NCI-H1417 treated with DMSO at 0.1 percent for 48 hours (cell line): ENCODE measurements around the gene PGGT1B.

Experiments used
- DNase-seq: peaks from one replicate; lab custom pipeline; 2025; lab: John Stamatoyannopoulos, UW

PGGT1B gene

DNA sequence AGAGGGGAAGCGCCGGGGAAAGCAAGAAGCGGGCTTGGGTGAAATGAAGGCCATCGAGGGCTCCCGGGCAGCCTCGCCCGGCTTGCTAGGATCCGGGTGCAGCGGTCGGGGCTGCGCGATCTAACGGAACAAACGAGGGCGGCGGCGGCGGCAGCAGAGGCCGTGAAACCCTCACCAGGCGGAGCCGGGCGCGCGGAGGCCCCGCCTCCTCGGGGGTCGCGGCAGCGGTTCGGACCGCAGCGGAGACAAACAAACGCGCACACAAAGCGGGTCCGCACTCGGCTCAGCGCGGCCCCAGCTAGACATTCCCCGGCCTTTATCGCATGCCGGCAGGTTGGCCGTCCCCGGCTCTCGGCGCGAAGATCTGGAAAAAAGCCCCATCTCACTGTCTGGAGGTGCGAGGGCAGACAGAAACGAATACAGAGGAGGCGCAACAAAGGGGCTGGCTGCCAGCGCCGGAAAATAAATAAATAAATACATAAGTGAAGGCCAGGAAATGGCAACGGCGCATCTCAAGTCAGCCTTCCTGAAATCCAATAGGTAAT, 82.4 kb downstream of the PGGT1B start:
- DNase-seq = no peak

GRCh38 chr5:115179394-115180164, 83.1 kb downstream of the PGGT1B start:
- no peak for DNase-seq

DNA sequence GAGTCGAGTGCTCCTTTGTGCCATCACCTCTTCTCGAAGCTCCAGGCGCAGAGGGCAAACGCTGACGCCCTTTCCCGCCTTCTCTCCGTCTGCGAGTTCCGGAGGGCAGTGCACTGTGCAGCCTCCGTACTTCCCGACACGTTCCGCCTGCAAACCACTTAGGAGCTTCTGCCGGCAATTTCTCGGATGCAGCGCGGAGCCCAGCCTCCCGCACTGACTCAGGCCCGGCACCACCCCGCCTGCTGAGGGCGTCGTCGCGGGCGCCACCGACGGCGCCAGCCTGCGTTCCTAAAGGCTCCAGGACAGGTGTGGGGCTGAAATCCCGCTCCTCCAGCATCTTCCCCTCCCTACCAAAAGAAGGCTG, 83.7 kb downstream of the PGGT1B start:
- no peak for DNase-seq

DNA sequence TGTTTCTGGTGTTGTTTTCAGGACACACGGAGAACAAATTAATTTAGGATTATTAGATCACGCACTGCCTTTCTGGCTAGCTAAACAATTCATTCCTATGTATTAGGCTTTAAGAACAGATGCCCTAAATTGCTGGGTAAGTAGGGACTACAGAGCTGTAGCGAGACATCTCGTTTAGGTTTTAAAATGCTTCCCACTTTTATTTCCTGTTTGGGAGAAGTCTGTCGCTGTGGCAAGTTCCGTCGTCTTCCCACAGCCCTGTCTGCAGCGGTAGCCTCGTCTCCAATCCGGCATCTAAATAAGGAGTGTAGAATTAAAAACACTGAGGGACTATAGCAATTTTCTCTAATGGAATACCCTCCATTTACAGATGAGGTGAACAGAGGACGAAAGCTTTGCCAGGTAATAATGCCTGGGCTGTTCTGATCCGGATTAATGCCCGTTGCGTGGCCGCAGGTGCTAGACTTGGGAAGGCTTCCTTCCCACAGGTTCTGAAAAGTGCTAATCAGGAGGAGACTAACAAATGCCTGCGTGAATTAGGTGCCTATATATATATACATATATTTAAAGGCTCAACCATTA, 91.7 kb downstream of the PGGT1B start:
- no peak for DNase-seq

- DNase-seq = no peak
Observed at GRCh38 chr5:115170134-115170928, 92.3 kb downstream of the PGGT1B start.

DNA sequence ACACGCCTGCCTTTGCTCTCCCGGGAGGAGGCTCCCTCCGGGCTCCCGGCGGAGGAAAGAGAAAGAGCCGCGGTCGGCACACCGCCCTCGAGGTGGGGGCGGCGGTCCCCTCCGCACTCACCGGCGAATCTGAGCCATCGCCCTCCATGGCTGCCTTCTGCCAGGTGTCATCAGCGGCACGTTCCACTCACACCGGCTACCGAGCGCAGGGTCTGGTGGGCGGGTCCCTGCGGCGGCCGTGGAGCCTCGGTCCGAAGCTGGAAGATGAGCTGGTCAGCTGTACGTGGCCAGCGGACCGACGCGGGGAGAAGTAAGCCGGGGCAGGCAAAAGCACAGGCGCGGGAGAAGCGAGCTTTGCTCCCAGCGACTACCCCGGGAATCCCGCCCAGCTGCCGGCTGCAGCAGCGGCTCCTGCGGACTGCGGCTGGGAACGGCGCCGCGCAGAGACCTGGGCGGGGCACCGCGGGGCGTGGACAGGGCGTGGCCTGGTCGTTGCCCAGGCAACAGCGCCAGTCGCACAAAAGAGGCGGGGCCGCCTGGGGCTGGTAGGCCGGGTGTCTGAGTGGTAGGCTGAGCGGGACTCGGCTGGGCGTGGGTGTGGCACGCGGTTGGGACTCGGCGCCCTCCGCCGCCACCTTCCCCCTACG, 93.1 kb downstream of the PGGT1B start, which contains the start of gene TRIM36:
Gene TRIM36 (minus strand): TSS at position 422 of the 647 bp plus-strand sequence. CDS start 274 bp downstream, at position 148.
- DNase-seq = peak; percentile 56

GRCh38 chr5:115168829-115169486, 93.7 kb downstream of the PGGT1B start:
- DNase-seq = no peak

DNA sequence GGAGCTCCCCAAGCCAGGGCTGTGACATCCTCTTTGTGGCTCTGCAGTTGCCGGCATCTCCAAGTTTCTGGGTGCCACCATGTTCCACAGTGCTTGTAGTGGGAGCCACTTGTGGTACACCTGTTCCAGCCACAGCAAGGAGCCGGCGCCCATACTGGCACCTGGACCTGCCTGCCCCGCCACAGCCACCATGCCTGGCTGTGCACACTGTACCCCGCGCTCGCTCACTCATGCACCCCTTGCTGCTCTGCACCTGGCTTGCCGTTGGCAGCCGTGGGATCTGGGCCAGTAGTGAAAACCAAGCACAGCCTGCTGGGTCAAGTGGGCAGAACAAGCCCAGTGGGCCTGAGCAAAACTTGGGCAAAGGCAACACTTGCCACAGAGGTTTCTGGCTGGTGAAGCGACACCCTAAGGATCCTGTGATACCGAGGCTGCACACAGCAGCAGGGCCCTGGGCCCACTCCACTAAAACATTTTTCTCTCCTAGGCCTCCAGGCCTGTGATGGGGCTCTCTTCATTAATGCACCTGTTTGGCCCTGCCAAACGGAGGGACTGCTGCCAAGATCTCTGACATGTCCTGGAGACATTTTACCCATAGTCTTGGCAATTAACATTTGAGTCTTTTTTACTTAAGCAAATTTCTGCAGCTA, 95.8 kb downstream of the PGGT1B start:
- DNase-seq = no peak

DNA sequence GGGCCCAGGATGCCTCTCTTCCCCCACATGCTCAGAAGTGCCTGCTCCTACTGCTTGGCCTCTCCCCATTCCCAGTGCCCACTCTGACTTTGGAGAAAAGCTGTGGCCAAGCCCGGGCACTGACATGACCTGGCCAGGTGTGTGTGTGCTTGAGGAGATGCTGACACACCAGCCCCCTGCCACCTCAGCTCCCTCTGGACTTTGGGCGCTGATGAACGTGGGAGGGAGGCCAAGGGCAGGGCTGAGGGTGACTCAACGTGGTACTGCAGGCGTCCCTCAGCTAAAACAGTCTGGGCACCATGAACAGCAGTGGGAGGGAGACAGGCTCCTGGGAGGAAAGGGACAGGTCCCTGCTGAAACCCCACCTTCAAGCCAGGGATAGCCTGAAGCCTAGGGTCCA, 96.9 kb downstream of the PGGT1B start:
- no peak for DNase-seq

- no peak for DNase-seq
Observed at GRCh38 chr5:115160975-115161475, 101.7 kb downstream of the PGGT1B start.
